GM06990 (cell line): ENCODE measurements around the gene OR1E1.
"Not testable (repeated sequence)": the region's sequence is repeated elsewhere in the genome, so short reads cannot be mapped to it uniquely, and the experiment has no call there.

Experiments
- DNase-seq: peaks from one replicate; pipeline ENCODE4 v3.0.0-alpha.2; 2011; ENCODE audit not compliant: insufficient read length; ENCODE audit errors: extremely low read depth
- H3K27me3 ChIP-seq: replicated peaks from 2 replicates; pipeline ENCODE4 v1.6.0; 2011; ENCODE audit warnings: low read length; ENCODE audit not compliant: control insufficient read depth, insufficient read depth
- H3K36me3 ChIP-seq: 2 replicates; pipeline ENCODE4 v1.5.1; 2011; ENCODE audit warnings: low read length; ENCODE audit not compliant: control insufficient read depth, insufficient read depth
- H3K4me3 ChIP-seq: replicated peaks from 2 replicates; pipeline ENCODE4 v1.5.1; 2011; ENCODE audit warnings: low read depth, mild to moderate bottlenecking, control low read depth, low read length
- CTCF ChIP-seq: IDR thresholded peaks from 2 replicates; pipeline ENCODE4 v1.5.1; 2011; ENCODE audit warnings: low read length, control low read depth, mild to moderate bottlenecking, inconsistent platforms; ENCODE audit not compliant: insufficient read depth, poor library complexity, severe bottlenecking

OR1E1 gene

GRCh38 chr17:3418222-3418621 is 20.0 kb upstream of the OR1E1 start:
- no peak overlapping the region for H3K4me3 ChIP-seq
- no peaks in the 10 kb centered on the region for H3K36me3 ChIP-seq
- no peak for DNase-seq
- no peaks in the 10 kb centered on the region for H3K27me3 ChIP-seq
- no peak for TF ChIP-seq CTCF

- DNase-seq, result no peak
- Histone ChIP-seq H3K27me3 (no peaks in the 10 kb centered on the region), H3K36me3 (no peaks in the 10 kb centered on the region), H3K4me3 (no peak overlapping the region)
- no peak for TF ChIP-seq CTCF
Observed at GRCh38 chr17:3415610-3416009, 17.4 kb upstream of the OR1E1 start.

GRCh38 chr17:3412216-3412615 is 14.0 kb upstream of the OR1E1 start:
- not testable (repeated sequence) for H3K27me3 ChIP-seq, H3K36me3 ChIP-seq, DNase-seq, H3K4me3 ChIP-seq

- H3K4me3 ChIP-seq, result no peak within 1 kb of the TSS
- no peaks in the 10 kb centered on the region for H3K27me3 ChIP-seq
- TF ChIP-seq CTCF, result no peak
- DNase-seq, result no peak
- no peaks in the 10 kb centered on the region for H3K36me3 ChIP-seq
Observed at GRCh38 chr17:3411070-3411469, 12.9 kb upstream of the OR1E1 start, which contains the start of gene OR3A3. Gene OR3A3, plus strand, starts transcription at chr17:3411370.

GRCh38 chr17:3403856-3404255 is 5.6 kb upstream of the OR1E1 start:
- DNase-seq, H3K36me3 ChIP-seq, H3K4me3 ChIP-seq, H3K27me3 ChIP-seq: not testable (repeated sequence)

- TF ChIP-seq CTCF, result no peak
- H3K4me3 ChIP-seq, result no peak overlapping the region
- no peak for DNase-seq
- H3K36me3 ChIP-seq, result no peaks in the 10 kb centered on the region
- H3K27me3 ChIP-seq, result no peaks in the 10 kb centered on the region
Observed at GRCh38 chr17:3401786-3402185, 3.6 kb upstream of the OR1E1 start.

- DNase-seq, result no peak
- no peak overlapping the region for H3K4me3 ChIP-seq
- no peak for TF ChIP-seq CTCF
- H3K27me3 ChIP-seq, result no peaks in the 10 kb centered on the region
- H3K36me3 ChIP-seq, result no peaks in the 10 kb centered on the region
Observed at GRCh38 chr17:3400055-3400454, 1.8 kb upstream of the OR1E1 start.

GRCh38 chr17:3397801-3398200 is 409 bp downstream of the OR1E1 start:
- H3K36me3 ChIP-seq, H3K27me3 ChIP-seq, DNase-seq, H3K4me3 ChIP-seq: not testable (repeated sequence)
